ENCODE data around the gene UTP11. TPM values are rescaled to one million over a fixed set of nuclear protein-coding genes. Genes with fewer than 3 reads are reported as not detected.

The UTP11 gene
- total RNA-seq, 1 donor from 2014 or later, result 39.6 TPM

- intact Hi-C loops (cut with micrococcal nuclease), result no loop called here
- Histone ChIP-seq H3K27ac (replicated peaks) (peak overlapping the region; percentile 95), H3K4me3 (peak overlapping the region; percentile 78), H3K4me1 (peaks cover 73% of the 10 kb centered on the region), H3K27me3 (ENCODE audit: low read depth) (no peaks in the 10 kb centered on the region), H3K9me3 (replicated peaks) (no peaks in the 10 kb centered on the region), H3K36me3 (no peaks in the 10 kb centered on the region)
- no peak for DNase-seq
- no peak for TF ChIP-seq CTCF (IDR thresholded peaks at IDR 0.05; ENCODE audit: borderline replicate concordance)
Measured at GRCh38 chr1:38004284-38005108, 8.0 kb upstream of the UTP11 start.

- DNase-seq, result peak; percentile 84
- TF ChIP-seq CTCF (IDR thresholded peaks at IDR 0.05; ENCODE audit: borderline replicate concordance), result no peak
- H3K4me1 ChIP-seq, result peaks cover 67% of the 10 kb centered on the region
- no peaks in the 10 kb centered on the region for H3K36me3 ChIP-seq
- H3K27me3 ChIP-seq (ENCODE audit: low read depth), result no peaks in the 10 kb centered on the region
- H3K4me3 ChIP-seq, result peak within 1 kb of the TSS; percentile 78
- intact Hi-C loops (cut with micrococcal nuclease), result no loop called here
- H3K9me3 ChIP-seq (replicated peaks), result no peaks in the 10 kb centered on the region
- H3K27ac ChIP-seq (replicated peaks), result peak within 1 kb of the TSS; percentile 95
Measured at GRCh38 chr1:38005195-38006007, 7.1 kb upstream of the UTP11 start, which contains the start of gene FHL3. Gene FHL3, minus strand, starts transcription at chr1:38005514. Its CDS starts 6,102 bp downstream, at chr1:37999412.

- TF ChIP-seq CTCF (IDR thresholded peaks at IDR 0.05; ENCODE audit: borderline replicate concordance), result no peak
- intact Hi-C loops (cut with micrococcal nuclease), result no loop called here
- H3K4me3 ChIP-seq, result peak overlapping the region; percentile 78
- H3K4me1 ChIP-seq, result peaks cover 59% of the 10 kb centered on the region
- no peaks in the 10 kb centered on the region for H3K27me3 ChIP-seq (ENCODE audit: low read depth)
- peak overlapping the region; percentile 95 for H3K27ac ChIP-seq (replicated peaks)
- H3K9me3 ChIP-seq (replicated peaks), result no peaks in the 10 kb centered on the region
- peak; percentile 74 for DNase-seq
- no peaks in the 10 kb centered on the region for H3K36me3 ChIP-seq
Measured at GRCh38 chr1:38006008-38006828, 6.3 kb upstream of the UTP11 start.

GRCh38 chr1:38009088-38009840, 3.3 kb upstream of the UTP11 start:
- intact Hi-C loops (cut with micrococcal nuclease), result no loop called here
- no peaks in the 10 kb centered on the region for H3K9me3 ChIP-seq (replicated peaks)
- no peaks in the 10 kb centered on the region for H3K27me3 ChIP-seq (ENCODE audit: low read depth)
- H3K4me1 ChIP-seq, result peaks cover 45% of the 10 kb centered on the region
- DNase-seq, result no peak
- H3K27ac ChIP-seq (replicated peaks), result peak overlapping the region; percentile 67
- no peak overlapping the region for H3K4me3 ChIP-seq
- TF ChIP-seq CTCF (IDR thresholded peaks at IDR 0.05; ENCODE audit: borderline replicate concordance), result no peak
- no peaks in the 10 kb centered on the region for H3K36me3 ChIP-seq
